Caki2 (cell line): ENCODE measurements around the gene CCNH. TPM values are rescaled to one million over a fixed set of nuclear protein-coding genes. Genes with fewer than 3 reads are reported as not detected.
A peak's percentile ranks its signal among the peaks of the same experiment; 100 is the strongest.

Experiments used
- DNase-seq: peaks from one replicate; pipeline ENCODE4 v3.0.0-alpha.2; 2015; ENCODE audit warnings: low read depth
- in situ Hi-C: cut with HindIII; loops from 2 replicates; pipeline ENCODE4 v1.10.0; 2016; ENCODE audit warnings: low sequenced_read_pairs, low pct_unique_long_range_greater_than_20kb, mixed read lengths
- total RNA-seq: library from RNA; depleted of rRNA; stranded (reverse); fragments of >200 nt; shearing (Covaris generic); gene quantifications from 2 replicates; pipeline ENCODE4 v1.2.3, GENCODE V29; 2014; ENCODE audit warnings: low replicate concordance; rRNA removed

Gene CCNH
- total RNA-seq, result 42.9 and 58.3 TPM in 2 replicates

DNA sequence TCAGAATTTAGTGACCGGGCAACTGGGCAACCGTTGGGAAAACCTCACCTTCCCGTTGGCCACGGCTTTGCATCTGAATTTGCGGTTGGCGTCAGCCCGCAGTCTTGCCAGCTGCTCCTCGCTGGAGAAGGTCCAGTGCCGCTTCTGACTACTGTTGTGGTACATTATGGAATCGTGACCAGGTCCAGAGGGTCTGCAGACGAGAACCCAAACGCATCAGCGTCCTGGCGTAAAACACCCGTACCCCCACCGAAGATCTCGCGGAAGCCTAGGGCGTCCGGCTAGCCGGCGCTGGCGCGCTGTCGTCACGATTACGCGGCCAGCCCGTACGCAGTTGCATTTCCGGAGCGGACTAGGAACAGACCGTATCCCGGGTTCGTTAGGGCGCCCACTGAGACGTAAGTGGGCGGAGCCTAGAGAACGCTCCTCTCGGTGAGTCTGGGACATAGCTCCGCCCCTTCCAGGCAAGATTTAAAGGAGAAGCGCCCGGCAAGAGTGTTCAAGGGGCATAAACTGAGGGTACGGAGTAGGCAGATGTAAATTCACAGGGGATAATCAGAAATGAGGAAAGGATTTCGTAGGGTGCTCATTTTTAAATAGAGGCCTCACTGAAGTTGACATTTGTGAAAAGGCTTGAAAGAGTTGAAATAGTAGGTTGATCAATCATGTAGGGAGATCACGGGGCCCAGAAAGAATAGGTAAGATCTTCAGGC, at the start of gene CCNH:
Gene CCNH (minus strand): TSS at position 301 of the 713 bp plus-strand sequence. CDS start 136 bp downstream, at position 165.
- in situ Hi-C loops, result no loop called here
- DNase-seq, result peak; percentile 92

GRCh38 chr5:87457706-87458105, 45.0 kb upstream of the CCNH start:
- no peak for DNase-seq
- in situ Hi-C loops, result no loop called here

GRCh38 chr5:87453801-87454200, 41.1 kb upstream of the CCNH start:
- in situ Hi-C loops, result no loop called here
- no peak for DNase-seq

DNA sequence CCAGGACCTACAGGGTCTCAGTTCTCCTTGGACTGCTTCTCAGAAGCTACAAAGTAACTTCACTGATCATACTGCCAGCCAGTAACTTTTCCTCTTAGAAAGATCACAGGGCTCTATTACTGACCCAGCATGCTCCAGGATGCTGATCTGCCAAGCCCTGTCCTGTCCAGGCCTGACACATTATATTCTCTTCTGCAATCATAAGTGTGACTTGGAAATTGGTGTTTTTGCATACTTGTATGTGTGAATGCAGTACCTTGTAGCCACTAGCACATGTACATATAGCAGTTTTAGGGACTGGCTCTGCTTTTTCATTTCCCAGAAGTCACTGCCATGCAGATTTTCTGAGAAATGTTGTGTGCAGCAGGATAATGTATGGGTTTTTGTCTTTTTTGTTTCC, 40.1 kb upstream of the CCNH start:
- DNase-seq, result no peak
- in situ Hi-C loops, result no loop called here

DNA sequence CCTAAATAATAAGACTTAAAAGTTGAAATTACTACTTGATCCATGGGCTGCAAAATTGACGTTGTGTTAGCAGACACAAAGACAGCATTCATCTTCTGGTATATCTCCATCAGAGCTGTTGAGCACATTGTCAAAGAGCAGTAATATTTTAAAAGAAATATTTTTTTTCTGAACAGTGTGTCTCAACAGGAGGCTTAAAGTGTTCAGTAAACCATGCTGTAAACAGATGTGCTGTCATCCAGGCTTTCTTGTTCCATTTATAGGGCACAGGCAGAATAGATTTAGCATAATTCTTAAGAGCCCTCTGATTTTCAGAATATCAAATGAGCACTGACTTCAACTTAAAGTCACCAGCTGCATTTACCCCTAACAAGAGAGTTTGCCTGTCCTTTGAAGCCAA, 29.7 kb upstream of the CCNH start:
- no peak for DNase-seq
- in situ Hi-C loops, result no loop called here

DNA sequence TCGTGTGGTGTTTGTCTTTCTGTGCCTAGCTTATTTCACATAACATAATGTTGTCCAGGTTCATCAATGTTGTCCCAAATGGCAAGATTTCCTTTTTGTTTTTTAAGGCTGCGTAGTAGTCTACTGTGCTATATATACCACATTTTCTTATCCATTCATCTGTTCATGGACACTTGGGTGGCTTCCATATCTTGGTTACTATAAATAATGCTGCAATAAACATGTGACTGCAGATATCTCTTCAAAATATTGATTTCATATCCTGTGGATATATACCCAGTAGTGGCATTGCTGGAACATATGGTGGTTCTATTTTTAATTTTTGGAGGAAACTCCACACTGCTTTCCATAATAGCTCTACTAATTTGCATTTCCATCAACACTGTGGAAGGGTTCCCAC, 25.5 kb upstream of the CCNH start:
- in situ Hi-C loops, result no loop called here
- no peak for DNase-seq

DNA sequence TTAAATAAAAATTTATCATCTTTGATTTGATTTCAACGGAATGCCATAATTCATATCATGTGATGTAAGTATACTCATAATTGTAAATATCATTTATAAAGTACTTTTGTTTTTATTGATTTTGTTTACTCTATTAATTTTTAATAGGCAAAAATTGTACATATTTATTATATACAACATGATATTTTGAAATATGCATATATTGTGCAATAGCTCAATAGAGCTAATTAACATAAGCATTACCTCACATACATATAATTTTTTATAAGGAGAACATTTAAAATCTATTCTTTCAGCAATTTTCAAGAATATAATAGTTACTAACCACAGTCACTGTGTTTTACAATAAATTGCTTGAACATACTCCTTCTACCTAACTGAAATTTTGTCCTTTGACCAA, 25.0 kb upstream of the CCNH start:
- DNase-seq, result no peak
- in situ Hi-C loops, result no loop called here

- in situ Hi-C loops, result no loop called here
- DNase-seq, result no peak
Observed at GRCh38 chr5:87435144-87435694, 22.5 kb upstream of the CCNH start.

DNA sequence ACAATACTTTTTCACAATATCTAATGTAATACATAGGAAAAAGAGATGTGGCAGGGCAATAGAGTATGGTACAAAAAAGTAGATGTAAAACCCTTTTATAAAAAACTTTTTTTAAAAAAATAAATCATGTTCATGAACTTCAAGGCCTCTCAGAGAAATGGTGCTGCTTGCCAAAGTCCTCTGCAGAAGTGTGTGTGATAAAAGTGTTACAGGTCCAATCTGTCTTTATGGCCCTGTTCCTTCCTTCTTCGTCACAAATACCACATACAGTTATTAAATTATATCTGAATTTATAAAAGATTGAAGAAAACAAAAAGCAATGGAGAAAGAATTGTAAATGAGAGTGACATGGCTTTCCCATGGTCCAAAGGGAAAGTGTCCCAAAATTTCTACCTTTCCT, 21.7 kb upstream of the CCNH start:
- in situ Hi-C loops, result no loop called here
- DNase-seq, result no peak

- DNase-seq, result no peak
- in situ Hi-C loops, result no loop called here
Observed at GRCh38 chr5:87433945-87434344, 21.2 kb upstream of the CCNH start.

DNA sequence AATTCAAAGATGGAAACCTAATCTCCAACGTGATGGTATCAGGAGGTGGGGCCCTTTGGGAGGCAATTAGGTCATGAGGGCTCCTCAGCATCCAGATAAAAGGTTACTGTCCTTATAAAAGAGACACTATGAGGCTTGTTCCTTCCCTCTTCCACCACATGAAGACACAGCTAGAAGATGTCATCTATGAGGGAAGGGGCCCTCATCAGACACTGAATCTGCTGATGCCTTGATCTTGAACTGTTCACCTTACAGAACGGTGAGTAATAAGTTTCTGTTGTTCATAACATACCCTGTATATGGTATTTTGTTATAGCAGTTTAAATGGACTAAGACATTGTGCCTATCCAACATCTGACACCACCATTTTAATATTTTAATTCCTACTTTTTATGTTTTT, 19.7 kb upstream of the CCNH start:
- in situ Hi-C loops, result no loop called here
- DNase-seq, result no peak

GRCh38 chr5:87430863-87431457, 18.2 kb upstream of the CCNH start:
- in situ Hi-C loops, result no loop called here

GRCh38 chr5:87423755-87424154, 11.0 kb upstream of the CCNH start:
- no peak for DNase-seq
- in situ Hi-C loops, result no loop called here

More at GRCh38 chr5:87430863-87431457, 18.2 kb upstream of the CCNH start:
- no peak for DNase-seq

- in situ Hi-C loops, result no loop called here
- no peak for DNase-seq
Observed at GRCh38 chr5:87421307-87421706, 8.6 kb upstream of the CCNH start.

DNA sequence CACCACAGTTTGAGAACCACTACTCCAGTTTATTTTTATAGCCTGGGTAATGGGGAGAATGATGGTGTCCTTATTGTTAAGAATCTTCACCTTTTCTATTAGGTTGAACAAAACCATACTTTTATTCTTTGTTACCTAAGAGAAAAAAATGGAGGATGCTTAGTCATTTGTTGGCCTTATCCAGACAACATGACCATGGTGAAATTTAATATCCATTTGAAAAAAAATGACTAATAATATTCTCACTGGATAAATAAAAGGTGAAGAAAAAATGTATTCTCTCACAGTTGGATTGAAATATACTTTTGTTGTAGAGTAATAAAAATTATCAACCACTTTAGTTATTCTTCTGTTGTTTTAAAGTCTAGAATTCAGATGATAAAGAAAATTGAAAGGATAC, 5.8 kb upstream of the CCNH start:
- in situ Hi-C loops, result no loop called here
- DNase-seq, result no peak

DNA sequence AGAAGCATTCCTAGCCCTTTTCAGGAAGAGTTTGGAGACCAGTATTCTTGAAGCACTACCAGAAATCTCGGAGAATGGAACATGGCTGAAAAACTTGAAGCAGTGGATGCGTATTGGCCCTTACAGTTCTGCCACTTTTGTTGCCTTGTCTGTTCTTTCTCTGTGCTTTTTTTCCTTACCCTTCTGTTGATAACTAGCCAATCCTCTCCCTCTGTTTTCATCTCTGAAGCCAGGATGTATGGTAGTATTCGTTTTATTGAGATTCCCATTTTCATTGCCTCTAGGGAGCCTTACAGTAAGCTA, 564 bp upstream of the CCNH start:
- no peak for DNase-seq
- in situ Hi-C loops, result no loop called here

- DNase-seq, result peak; percentile 37
- in situ Hi-C loops, result no loop called here
Observed at GRCh38 chr5:87411973-87412629, 629 bp downstream of the CCNH start.

- in situ Hi-C loops, result no loop called here
- no peak for DNase-seq
Observed at GRCh38 chr5:87411586-87411972, 1.2 kb downstream of the CCNH start.

GRCh38 chr5:87410931-87411330, 1.8 kb downstream of the CCNH start:
- DNase-seq, result peak; percentile 52
- in situ Hi-C loops, result no loop called here
